GM23338 (cell line): Measurements from ENCODE around the gene MICA.
"Not testable (repeated sequence)": the region's sequence is repeated elsewhere in the genome, so short reads cannot be mapped to it uniquely, and the experiment has no call there.

Experiments used
- CREB1 ChIP-seq: fragments of 250-450 bp; sonication (Bioruptor Pico); IDR thresholded peaks from 2 replicates; pipeline ENCODE4 v1.5.0; 2020; ENCODE audit warnings: low read depth, mild to moderate bottlenecking, moderate library complexity
- CTCF ChIP-seq, 2 experiments: fragments of 200-600 bp in 1 of 2; sonication (generic) in 1 of 2; conservative IDR thresholded peaks; 2 replicates each; pipeline versions ENCODE4 v1.5.1 to v1.6.1; 2016 to 2017; ENCODE audit warnings: antibody characterized with exemption in 2 of 2, low read depth in 2 of 2, mild to moderate bottlenecking in 2 of 2, moderate library complexity in 1 of 2
- EZH2 ChIP-seq: fragments of 200-600 bp; sonication (generic); IDR thresholded peaks from one replicate; pipeline ENCODE4 v1.8.0; 2017; ENCODE audit warnings: antibody characterized with exemption, mild to moderate bottlenecking, low read depth; ENCODE audit not compliant: unreplicated experiment
- EZH2phosphoT487 ChIP-seq: fragments of 200-600 bp; sonication (generic); IDR thresholded peaks from one replicate; pipeline ENCODE4 v1.8.1; 2018; ENCODE audit warnings: antibody characterized with exemption; ENCODE audit not compliant: unreplicated experiment
- JUNB ChIP-seq: IDR thresholded peaks from one replicate; pipeline ENCODE4 v1.6.1; 2016; ENCODE audit warnings: antibody characterized with exemption; ENCODE audit not compliant: unreplicated experiment
- POLR2AphosphoS5 ChIP-seq: IDR thresholded peaks from 2 replicates; pipeline ENCODE4 v1.6.1; 2016; ENCODE audit warnings: antibody characterized with exemption, low read depth
- REST ChIP-seq: IDR thresholded peaks from one replicate; pipeline ENCODE4 v1.6.1; 2018; ENCODE audit warnings: antibody characterized with exemption; ENCODE audit not compliant: unreplicated experiment
- STAT1 ChIP-seq: IDR thresholded peaks from one replicate; pipeline ENCODE4 v1.6.1; 2016; ENCODE audit warnings: antibody characterized with exemption; ENCODE audit not compliant: unreplicated experiment
- ZNF114 ChIP-seq: fragments of 250-450 bp; sonication (Bioruptor Pico); IDR thresholded peaks from 2 replicates; pipeline ENCODE4 v1.5.0; 2020; ENCODE audit warnings: mild to moderate bottlenecking, moderate library complexity
- ZNF331 ChIP-seq: fragments of 250-450 bp; sonication (Bioruptor Pico); IDR thresholded peaks from 2 replicates; pipeline ENCODE4 v1.5.0; 2020; ENCODE audit warnings: low read depth, mild to moderate bottlenecking, moderate library complexity
- ZNF462 ChIP-seq: fragments of 250-450 bp; sonication (Bioruptor Pico); IDR thresholded peaks from 2 replicates; pipeline ENCODE4 v1.5.0; 2020; ENCODE audit warnings: mild to moderate bottlenecking, moderate library complexity

- not testable (repeated sequence) for TF ChIP-seq ZNF331 (CRISPR knock-in tag); CTCF (conservative IDR thresholded peaks at IDR 0.05; ENCODE audit: low read depth in 2 of 2); REST; STAT1; EZH2phosphoT487; EZH2; POLR2AphosphoS5; CREB1 (CRISPR knock-in tag); ZNF114 (CRISPR knock-in tag); JUNB; ZNF462 (CRISPR knock-in tag)
Observed at GRCh38 chr6:31404061-31404364, 618 bp downstream of the MICA start.
